Hematopoietic multipotent progenitor cell treated with erythropoietin and hydrocortisone succinate and interleukin-3 and kit ligand, for 15 days (in vitro differentiated cells): ENCODE results near the gene AJUBA.
"Not testable (repeated sequence)": the region's sequence is repeated elsewhere in the genome, so short reads cannot be mapped to it uniquely, and the experiment has no call there.

ENCODE experiments used
- DNase-seq: peaks from one replicate; pipeline ENCODE4 v3.0.0-alpha.2; 2015; ENCODE audit warnings: low spot score

AJUBA gene

GRCh38 chr14:23006188-23006534, 23.8 kb upstream of the AJUBA start:
- DNase-seq: peak; percentile 25

- DNase-seq: no peak
Measured at GRCh38 chr14:23005451-23006187, 23.3 kb upstream of the AJUBA start.

- not testable (repeated sequence) for DNase-seq
Measured at GRCh38 chr14:23004274-23004673, 21.9 kb upstream of the AJUBA start.

- DNase-seq: no peak
Measured at GRCh38 chr14:23002592-23002991, 20.2 kb upstream of the AJUBA start.

- DNase-seq: no peak
Measured at GRCh38 chr14:23000860-23001259, 18.5 kb upstream of the AJUBA start.

GRCh38 chr14:22998329-22999012, 16.1 kb upstream of the AJUBA start:
- no peak for DNase-seq

- no peak for DNase-seq
Measured at GRCh38 chr14:22997676-22998323, 15.4 kb upstream of the AJUBA start.

GRCh38 chr14:22996768-22997654, 14.7 kb upstream of the AJUBA start:
- DNase-seq: no peak

GRCh38 chr14:22995889-22996625, 13.7 kb upstream of the AJUBA start:
- DNase-seq: no peak

- peak; percentile 37 for DNase-seq
Measured at GRCh38 chr14:22994762-22995275, 12.5 kb upstream of the AJUBA start.

- no peak for DNase-seq
Measured at GRCh38 chr14:22993517-22993916, 11.2 kb upstream of the AJUBA start.

- no peak for DNase-seq
Measured at GRCh38 chr14:22991852-22992251, 9.5 kb upstream of the AJUBA start.

- no peak for DNase-seq
Measured at GRCh38 chr14:22987291-22987690, 4.9 kb upstream of the AJUBA start.

- DNase-seq: peak; percentile 90
Measured at GRCh38 chr14:22986508-22987054, 4.2 kb upstream of the AJUBA start.

- no peak for DNase-seq
Measured at GRCh38 chr14:22985894-22986507, 3.6 kb upstream of the AJUBA start.

GRCh38 chr14:22984959-22985658, 2.8 kb upstream of the AJUBA start:
- DNase-seq: no peak

- DNase-seq: no peak
Measured at GRCh38 chr14:22981876-22982476, 375 bp downstream of the AJUBA start.

- DNase-seq: no peak
Measured at GRCh38 chr14:22981090-22981875, 1.1 kb downstream of the AJUBA start.

GRCh38 chr14:22980672-22981089, 1.7 kb downstream of the AJUBA start:
- DNase-seq: no peak
